ENCODE measurements around the gene TBPL1.
"Not testable (repeated sequence)": the region's sequence is repeated elsewhere in the genome, so short reads cannot be mapped to it uniquely, and the experiment has no call there.

TBPL1 gene

GRCh38 chr6:133953634-133954415 is 801 bp downstream of the TBPL1 start:
- no peak for DNase-seq (ENCODE audit: low spot score)

DNA sequence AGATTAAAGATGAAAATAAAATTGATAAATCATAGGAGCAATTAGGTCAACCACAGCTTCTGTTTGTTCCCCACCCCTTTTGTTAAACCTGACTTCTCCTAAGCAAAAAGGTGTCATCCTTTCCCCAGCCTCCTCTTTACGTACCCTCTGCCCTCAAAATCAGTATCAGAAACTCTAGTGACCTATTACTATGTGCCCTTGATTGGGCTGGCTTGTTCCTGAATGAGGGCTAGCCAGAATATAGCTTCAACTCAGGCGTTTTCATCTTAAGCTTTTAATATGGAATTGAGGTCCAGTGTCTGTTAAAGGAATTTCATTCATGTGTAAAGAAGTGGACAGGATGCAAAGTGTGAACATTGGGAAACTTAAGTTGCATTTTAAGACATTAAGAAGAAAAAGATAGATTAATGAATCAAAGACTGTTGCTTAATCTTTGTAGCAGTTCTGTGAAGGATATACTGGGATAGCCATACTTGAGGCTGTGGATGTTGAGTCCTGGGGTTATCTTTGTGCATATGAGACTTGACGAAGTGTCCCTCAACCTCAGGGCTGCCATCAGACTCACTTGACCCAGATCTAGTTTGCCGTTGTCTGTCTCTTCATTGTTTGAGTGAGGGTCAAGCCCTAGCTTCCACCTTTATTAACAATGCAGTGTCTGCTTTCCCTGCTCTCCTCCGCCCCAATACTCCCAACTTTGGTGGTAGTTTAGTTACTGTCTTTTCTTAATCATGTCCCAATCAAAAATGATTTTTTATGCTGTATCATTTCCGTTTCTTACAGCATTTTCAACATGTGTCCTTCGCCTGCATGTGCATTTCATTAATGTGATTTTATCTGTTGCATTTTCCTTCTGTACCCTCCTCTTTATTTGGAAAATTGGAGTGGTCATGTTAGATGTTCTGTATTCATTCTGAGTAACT is 1.9 kb downstream of the TBPL1 start:
- no peak for DNase-seq (ENCODE audit: low spot score)

DNA sequence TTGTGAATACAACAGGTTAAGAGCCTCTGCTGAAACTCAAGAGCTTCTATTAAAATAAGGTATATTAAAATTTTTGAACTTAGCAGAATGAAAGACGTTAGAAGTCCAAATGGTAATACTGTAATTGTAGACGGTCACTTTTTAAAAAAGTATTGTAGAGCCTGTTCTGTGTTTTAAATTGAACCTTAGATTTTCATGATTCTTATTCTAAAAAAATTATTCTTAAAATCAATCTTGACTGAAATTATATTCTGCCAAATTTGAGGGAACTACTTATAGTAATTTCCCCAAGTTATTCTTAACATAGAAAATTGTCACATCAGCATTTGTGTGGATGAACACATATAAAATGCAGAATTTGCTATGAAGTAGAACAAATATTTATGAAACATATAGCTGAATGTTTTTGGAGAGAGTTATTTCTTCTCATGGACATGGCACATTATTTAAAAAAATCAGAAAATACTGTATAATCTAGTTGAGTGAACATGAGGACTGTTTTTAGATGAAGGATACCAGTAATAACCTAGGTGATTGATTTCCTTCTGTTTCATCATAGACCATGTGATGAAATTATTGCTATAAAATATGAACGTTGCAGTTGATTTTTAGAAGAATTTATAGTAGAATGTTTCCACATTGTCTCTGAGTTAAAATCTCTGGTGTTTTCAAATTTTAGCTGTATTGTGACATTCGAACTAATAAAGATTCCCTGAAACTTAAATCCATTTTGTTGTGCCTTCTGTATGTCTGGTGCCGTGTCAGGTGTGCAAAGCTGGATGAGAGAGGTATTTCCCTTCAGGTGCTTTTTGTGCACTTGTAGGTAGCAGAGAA is 2.8 kb downstream of the TBPL1 start:
- no peak for DNase-seq (ENCODE audit: low spot score)

- no peak for DNase-seq (ENCODE audit: low spot score)
These were observed 3.5 kb downstream of the TBPL1 start for GRCh38 chr6:133956416-133957049.

DNA sequence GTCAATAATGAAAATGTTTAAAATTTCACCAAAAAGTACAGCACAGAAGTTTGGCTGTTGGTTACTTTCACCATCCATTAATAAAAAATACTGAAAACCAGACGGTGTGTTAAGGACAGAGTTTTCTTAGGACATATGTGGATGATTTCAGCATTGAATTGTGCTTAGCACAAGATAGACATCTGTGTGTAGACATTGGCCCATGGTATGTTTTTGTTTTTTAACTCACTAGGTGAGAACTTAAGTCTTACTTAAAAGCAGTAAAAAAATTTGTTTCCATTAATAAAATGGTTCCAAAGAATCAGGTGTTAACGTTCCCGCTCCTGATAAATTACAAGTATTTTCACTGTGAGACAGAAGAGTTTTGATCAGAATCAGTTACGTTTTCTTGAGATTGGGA is 4.2 kb downstream of the TBPL1 start:
- no peak for DNase-seq (ENCODE audit: low spot score)

GRCh38 chr6:133957780-133958242 is 4.8 kb downstream of the TBPL1 start:
- no peak for DNase-seq (ENCODE audit: low spot score)

DNA sequence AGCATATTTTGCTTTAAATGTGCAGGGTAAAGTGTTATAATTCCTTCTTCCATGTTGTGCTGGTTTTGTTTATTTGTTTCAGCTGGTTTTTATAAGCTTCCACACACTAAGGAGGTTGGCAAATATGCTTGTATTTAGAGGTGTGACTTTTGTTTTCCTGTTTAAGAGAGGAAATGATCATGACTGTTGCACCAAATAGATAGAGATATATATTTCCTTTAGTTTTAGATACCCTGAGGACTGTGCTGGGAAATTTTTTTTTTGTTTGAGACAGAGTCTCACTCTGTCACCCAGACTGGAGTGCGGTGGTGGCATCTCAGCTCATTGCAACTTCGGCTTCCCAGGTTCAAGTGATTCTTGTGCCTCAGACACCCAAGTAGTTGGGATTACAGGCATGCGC is 5.8 kb downstream of the TBPL1 start:
- no peak for DNase-seq (ENCODE audit: low spot score)

DNA sequence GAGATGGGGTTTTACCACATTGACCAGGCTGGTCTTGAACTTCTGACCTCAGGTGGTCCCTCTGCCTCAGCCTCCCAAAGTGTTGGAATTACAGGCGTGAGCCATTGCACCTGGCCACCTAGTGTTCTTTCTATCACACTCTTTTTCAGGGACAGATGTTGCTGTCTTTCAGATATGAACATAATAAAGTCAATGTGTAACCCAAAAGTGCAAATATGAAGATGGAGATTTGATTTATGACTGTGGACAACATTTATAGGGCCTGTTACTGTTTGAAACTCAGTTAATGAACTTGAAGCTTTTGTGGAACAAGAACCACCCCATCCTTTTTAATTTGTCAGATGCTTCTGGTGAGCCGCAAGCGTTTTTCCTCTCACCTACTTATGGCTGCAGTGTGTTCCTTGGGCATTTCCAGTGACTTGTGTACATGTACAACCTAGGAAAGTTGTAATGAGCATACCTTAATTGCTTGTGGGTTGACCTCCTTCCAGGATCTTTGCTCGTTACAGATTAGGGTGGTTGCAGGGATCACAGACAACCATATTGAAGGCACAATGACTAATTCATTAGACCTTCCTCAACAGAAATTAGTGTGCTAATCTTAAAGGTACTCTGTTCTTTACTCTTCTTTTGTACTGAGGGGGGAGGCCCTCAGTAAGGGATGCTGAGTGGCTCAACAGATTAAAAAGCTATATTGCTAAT is 6.8 kb downstream of the TBPL1 start:
- DNase-seq (ENCODE audit: low spot score) = no peak

DNA sequence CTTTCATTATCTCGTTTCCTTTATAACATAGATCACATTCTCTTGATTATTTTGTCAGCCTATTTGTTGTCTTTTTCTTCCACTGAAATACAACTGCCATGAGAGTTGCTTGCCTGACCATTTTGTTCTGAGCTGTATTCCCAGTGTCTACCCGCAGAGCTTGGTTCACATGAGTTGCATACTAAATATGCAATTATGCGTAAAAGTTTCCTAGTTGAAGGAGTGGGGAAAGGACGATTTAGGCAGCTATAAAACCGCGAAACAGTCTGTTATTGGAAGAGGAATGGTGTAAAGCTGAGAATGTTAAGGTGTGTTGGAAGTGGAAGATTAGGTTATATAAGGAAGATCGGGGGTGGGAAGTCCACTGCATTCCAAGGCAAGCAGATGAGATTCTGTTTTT is 8.8 kb downstream of the TBPL1 start:
- DNase-seq (ENCODE audit: low spot score) = no peak

- DNase-seq (ENCODE audit: low spot score) = no peak
These were observed 11.0 kb downstream of the TBPL1 start for GRCh38 chr6:133964052-133964451.

DNA sequence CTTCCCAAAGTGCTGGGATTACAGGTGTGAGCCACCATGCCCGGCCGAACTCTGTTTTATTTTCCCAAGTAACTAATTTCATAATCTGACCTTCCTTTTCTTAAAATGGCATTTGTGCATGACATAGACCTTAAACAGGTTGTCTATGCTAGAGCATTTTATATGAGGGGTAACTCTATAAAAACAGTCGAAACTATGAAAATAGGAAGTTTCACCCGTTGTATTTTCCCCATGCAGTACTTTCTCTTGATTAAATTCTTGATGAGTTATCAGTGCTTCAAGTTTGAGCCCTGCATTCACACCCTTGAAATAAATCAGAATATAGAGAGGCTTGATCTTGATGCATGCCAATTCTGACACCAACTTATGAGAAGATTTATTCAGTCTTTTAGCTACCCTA is 11.7 kb downstream of the TBPL1 start:
- DNase-seq (ENCODE audit: low spot score) = no peak

DNA sequence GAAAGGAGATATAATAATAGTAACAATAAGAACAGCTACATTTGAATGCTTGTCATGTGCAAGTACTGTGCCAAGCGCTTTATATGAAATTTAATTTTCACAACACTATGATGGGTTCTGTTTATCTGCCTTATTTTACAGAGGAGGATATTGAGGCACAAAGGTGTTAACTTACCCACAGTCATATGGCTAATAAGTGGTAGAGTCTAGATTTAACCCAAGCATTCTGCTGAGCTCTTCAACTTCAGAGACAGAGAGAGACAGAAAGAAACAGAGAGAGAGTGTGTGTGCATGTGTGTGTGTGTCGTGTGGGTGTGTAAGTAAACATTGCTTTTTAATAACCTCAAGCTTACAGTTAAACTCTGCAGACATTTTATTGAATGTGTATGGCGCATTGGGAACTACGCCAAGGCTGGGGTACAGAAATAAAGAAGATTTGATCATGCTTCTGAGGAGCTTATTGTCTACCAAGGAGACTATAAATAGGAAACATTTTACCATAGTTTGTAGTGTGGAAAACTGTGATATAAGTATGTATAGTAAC is 12.9 kb downstream of the TBPL1 start:
- DNase-seq (ENCODE audit: low spot score) = no peak

DNA sequence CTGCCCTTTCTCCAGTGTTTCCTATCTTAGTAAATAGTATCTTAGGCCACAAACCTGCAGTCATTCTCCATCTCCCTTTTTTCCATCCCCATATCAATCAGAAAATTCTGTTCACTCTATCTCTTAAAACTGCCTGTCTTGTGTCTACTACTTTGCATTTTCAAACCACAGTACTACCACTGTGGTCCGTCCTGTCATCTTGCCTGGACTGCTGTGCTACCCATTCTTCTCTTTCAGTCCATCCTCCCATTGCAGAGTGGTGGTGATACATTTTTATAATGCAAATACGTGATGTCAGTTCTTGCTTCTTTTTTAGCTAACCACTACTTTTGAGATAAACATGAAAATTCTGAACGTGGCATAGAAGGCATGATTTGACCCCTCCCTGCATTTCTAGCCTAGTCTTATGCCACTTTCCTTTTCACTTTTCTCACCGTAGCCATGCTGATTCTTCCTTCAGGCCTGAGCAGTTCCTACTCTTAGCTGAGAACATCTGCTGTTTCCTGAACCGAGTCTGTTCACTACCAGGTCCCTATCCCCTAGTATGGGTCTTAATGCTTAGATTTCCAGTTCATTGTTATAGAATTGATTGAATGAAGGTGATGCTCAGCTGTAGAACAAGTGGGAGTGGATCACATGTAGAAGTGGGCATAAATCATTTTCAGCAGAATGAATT is 13.8 kb downstream of the TBPL1 start:
- no peak for DNase-seq (ENCODE audit: low spot score)

- no peak for DNase-seq (ENCODE audit: low spot score)
These were observed 14.3 kb downstream of the TBPL1 start for GRCh38 chr6:133967347-133967746.

DNA sequence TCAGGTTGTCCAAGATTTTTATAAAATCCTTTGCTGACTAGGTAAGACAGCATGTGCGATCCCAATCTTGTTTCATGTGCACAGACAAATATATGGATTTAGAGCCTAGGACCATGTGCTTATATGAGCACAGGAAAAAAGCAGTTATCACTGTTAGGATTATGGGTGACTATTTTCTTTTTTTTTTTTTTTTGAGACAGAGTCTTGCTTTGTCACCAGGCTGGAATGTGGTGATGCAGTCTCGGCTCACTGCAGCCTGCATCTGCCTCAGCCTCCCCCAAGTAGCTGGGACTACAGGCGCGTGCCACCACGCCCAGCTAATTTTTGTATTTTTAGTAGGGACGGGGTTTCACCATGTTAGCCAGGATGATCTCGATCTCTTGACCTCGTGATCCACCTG is 14.8 kb downstream of the TBPL1 start:
- not testable (repeated sequence) for DNase-seq (ENCODE audit: low spot score)

DNA sequence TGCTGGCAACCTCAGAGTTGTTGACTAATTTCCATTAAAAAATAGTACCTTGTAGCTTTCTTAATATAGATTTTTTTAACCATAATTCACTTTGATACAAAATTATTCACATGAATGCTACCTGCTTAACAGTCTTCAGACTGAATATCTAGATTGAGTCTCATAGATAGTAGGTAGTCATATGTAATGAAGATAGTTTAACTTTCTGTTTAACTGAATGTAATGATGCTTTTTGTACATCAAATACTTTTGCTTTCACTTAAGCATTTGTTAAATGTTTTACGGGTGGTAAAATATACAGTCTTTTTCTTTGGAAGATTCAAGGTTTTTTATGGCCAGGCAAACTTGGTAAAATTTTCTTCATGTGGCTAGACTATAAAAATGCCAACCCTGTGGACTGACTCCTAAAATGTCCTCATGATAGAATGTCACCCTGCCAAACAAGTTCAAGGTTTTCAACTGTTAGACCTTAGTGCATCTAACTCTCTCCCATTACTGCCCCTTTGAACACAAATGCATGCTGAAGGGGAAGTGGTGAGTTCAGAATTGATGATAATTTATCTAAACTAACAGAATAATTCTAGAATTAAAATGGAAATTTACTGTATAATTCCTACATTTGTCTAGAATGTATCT is 16.4 kb downstream of the TBPL1 start:
- DNase-seq (ENCODE audit: low spot score) = no peak

DNA sequence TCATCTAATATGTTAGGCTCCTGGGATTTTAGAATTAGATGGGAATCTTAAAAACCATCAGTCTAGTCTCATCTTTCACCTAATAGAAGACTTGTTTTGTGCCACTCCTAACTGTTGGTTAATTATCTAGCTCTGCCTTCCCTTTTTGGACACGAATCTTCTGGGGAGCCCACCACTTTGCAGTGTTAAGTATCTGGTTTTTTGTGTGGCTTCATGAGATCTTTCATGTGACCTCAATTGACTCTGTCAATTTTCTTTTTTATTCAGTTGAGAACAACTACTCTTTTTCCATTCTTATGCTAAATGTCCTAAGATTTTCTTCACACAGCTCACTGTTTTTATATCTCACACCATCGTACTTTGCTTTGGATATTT is 16.9 kb downstream of the TBPL1 start:
- DNase-seq (ENCODE audit: low spot score) = no peak

- no peak for DNase-seq (ENCODE audit: low spot score)
These were observed 18.8 kb downstream of the TBPL1 start for GRCh38 chr6:133971861-133972260.

DNA sequence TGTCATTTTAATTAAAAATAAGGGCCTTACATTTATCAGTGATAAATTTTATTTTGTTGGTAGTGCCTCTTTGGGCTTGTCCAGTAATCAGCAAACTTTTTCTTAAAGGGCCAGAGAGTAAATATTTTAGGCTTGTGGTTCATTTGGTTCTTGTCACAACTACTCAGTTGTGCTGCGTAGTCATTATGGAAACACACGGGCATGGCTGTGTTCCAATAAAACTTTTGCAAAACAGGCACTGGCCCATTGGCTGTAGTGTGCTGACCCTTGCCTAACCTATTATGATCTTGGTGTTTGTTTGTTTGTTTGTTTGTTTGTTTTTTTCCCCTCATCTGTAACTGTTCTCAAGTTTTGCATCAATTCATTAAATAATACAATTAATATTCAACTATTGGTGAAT is 19.4 kb downstream of the TBPL1 start:
- no peak for DNase-seq (ENCODE audit: low spot score)

Measured in cerebellar cortex (tissue), 1 donor.